ENCODE data around the gene LRP1B.

DNA sequence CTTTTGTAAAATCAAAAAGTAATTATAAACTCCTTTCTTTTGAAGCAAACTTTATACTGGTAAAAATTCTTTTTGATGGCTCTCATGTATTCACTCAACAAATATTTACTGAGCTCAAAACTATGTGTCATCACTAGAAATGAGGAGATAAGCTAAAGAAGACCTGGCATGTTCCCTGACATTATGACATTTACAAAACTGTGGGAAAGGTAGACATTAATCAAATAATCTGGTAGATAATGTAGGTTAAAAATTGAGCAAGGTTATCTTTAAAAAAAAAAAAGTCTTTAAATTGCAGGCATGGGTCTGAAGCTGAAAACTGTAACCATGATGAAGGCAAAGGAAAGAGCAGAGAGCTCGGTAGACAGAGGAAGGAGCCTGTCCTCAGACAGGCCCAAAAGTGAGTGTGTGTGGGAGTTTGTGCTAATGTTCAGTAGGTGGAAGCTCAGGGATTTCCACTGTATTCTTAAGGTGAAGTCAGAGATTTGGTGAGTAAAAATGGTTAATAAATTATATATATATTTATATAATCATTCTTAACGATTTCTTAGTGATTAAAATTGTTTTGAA, 612.9 kb downstream of the LRP1B start:
- no peak for TF ChIP-seq POLR2A (IDR thresholded peaks at IDR 0.05)
- TF ChIP-seq, protein P1, sequence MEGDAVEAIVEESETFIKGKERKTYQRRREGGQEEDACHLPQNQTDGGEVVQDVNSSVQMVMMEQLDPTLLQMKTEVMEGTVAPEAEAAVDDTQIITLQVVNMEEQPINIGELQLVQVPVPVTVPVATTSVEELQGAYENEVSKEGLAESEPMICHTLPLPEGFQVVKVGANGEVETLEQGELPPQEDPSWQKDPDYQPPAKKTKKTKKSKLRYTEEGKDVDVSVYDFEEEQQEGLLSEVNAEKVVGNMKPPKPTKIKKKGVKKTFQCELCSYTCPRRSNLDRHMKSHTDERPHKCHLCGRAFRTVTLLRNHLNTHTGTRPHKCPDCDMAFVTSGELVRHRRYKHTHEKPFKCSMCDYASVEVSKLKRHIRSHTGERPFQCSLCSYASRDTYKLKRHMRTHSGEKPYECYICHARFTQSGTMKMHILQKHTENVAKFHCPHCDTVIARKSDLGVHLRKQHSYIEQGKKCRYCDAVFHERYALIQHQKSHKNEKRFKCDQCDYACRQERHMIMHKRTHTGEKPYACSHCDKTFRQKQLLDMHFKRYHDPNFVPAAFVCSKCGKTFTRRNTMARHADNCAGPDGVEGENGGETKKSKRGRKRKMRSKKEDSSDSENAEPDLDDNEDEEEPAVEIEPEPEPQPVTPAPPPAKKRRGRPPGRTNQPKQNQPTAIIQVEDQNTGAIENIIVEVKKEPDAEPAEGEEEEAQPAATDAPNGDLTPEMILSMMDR (IDR thresholded peaks at IDR 0.05), result no peak

All from Peyer's patch (tissue), 4 donors.